ENCODE measurements around the gene YTHDF1. TPM values are rescaled to one million over a fixed set of nuclear protein-coding genes. Genes with fewer than 3 reads are reported as not detected.

YTHDF1 gene
- total and polyA plus RNA-seq, 2 donors, result 18.6 to 38.2 TPM

DNA sequence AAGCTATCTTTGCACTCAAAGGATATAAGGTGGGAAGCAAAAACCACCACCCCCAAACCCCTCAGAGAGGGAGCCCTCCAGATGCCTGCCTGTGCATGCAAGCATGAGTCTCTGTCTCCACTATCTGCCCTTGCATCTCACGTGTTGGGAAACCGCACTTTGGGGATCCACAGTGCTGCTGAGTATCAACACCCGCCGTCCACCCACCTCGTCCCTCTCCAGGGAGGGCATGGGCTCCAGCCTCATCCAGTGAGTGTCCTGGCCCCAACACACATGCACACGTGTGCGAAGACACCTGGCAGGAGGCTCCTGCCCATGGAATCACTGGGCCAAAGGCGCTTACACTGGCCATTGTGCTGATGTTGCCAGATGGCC, 3.5 kb upstream of the YTHDF1 start:
- H3K4me3 ChIP-seq (ENCODE audit: low read length in 2 of 2), result no peak overlapping the region
- DNase-seq (ENCODE audit: low read depth in 6 of 9, low spot score in 9 of 9), result no peak
- 89% methylated on average over 8 of the region's 8 CpGs for whole genome bisulfite sequencing

GRCh38 chr20:63218701-63219446, 2.9 kb upstream of the YTHDF1 start:
- no peak for DNase-seq (ENCODE audit: low read depth in 6 of 9, low spot score in 9 of 9)
- no peaks in the 10 kb centered on the region for H3K9me3 ChIP-seq (ENCODE audit: control insufficient read depth in 2 of 2, insufficient read depth in 1 of 2, low read length in 1 of 2)
- 93% methylated on average over 13 of the region's 13 CpGs for WGBS
- H3K4me3 ChIP-seq (ENCODE audit: low read length in 2 of 2), result no peak overlapping the region
- H3K36me3 ChIP-seq (ENCODE audit: control insufficient read depth in 2 of 2, insufficient read depth in 2 of 2, low read length in 1 of 2), result peaks cover 0 to 9% of the 10 kb centered on the region in 2 donors
- peaks cover 0 to 36% of the 10 kb centered on the region in 2 donors for H3K27me3 ChIP-seq (ENCODE audit: control insufficient read depth in 2 of 2, insufficient read depth in 1 of 2, low read length in 1 of 2)
- H3K4me1 ChIP-seq (ENCODE audit: control insufficient read depth in 2 of 2, insufficient read depth in 2 of 2, low read length in 2 of 2), result peaks cover 7 to 17% of the 10 kb centered on the region in 2 donors
- H3K27ac ChIP-seq (ENCODE audit: low read depth in 1 of 2, low read length in 1 of 2), result no peak overlapping the region

More for the DNA sequence above, 3.5 kb upstream of the YTHDF1 start:
- Histone ChIP-seq H3K9me3 (ENCODE audit: control insufficient read depth in 2 of 2, insufficient read depth in 1 of 2, low read length in 1 of 2) (no peaks in the 10 kb centered on the region), H3K27me3 (ENCODE audit: control insufficient read depth in 2 of 2, insufficient read depth in 1 of 2, low read length in 1 of 2) (peaks cover 0 to 40% of the 10 kb centered on the region in 2 donors), H3K36me3 (ENCODE audit: control insufficient read depth in 2 of 2, insufficient read depth in 2 of 2, low read length in 1 of 2) (peaks cover 0 to 4% of the 10 kb centered on the region in 2 donors), H3K4me1 (ENCODE audit: control insufficient read depth in 2 of 2, insufficient read depth in 2 of 2, low read length in 2 of 2) (peaks cover 7 to 16% of the 10 kb centered on the region in 2 donors), H3K27ac (ENCODE audit: low read depth in 1 of 2, low read length in 1 of 2) (no peak overlapping the region)

- WGBS, result 93% methylated on average over 7 of the region's 7 CpGs
These were observed 1.8 kb upstream of the YTHDF1 start for GRCh38 chr20:63217706-63218105.

GRCh38 chr20:63216849-63217471, 1.0 kb upstream of the YTHDF1 start:
- WGBS, result 93% methylated on average over 13 of the region's 13 CpGs
- Histone ChIP-seq H3K27me3 (ENCODE audit: control insufficient read depth in 2 of 2, insufficient read depth in 1 of 2, low read length in 1 of 2) (peaks cover 0 to 22% of the 10 kb centered on the region in 2 donors), H3K9me3 (ENCODE audit: control insufficient read depth in 2 of 2, insufficient read depth in 1 of 2, low read length in 1 of 2) (no peaks in the 10 kb centered on the region), H3K4me1 (ENCODE audit: control insufficient read depth in 2 of 2, insufficient read depth in 2 of 2, low read length in 2 of 2) (peaks cover 7 to 17% of the 10 kb centered on the region in 2 donors), H3K4me3 (ENCODE audit: low read length in 2 of 2) (peak overlapping the region; percentile 61 to 83), H3K36me3 (ENCODE audit: control insufficient read depth in 2 of 2, insufficient read depth in 2 of 2, low read length in 1 of 2) (peaks cover 13 to 27% of the 10 kb centered on the region in 2 donors), H3K27ac (ENCODE audit: low read depth in 1 of 2, low read length in 1 of 2) (peak overlapping the region in 1 of 2 donors; percentile 81)
- DNase-seq (ENCODE audit: low read depth in 6 of 9, low spot score in 9 of 9), result no peak

More at GRCh38 chr20:63217706-63218105, 1.8 kb upstream of the YTHDF1 start:
- Histone ChIP-seq H3K9me3 (ENCODE audit: control insufficient read depth in 2 of 2, insufficient read depth in 1 of 2, low read length in 1 of 2) (no peaks in the 10 kb centered on the region), H3K4me3 (ENCODE audit: low read length in 2 of 2) (no peak overlapping the region), H3K27me3 (ENCODE audit: control insufficient read depth in 2 of 2, insufficient read depth in 1 of 2, low read length in 1 of 2) (peaks cover 0 to 28% of the 10 kb centered on the region in 2 donors), H3K27ac (ENCODE audit: low read depth in 1 of 2, low read length in 1 of 2) (no peak overlapping the region), H3K36me3 (ENCODE audit: control insufficient read depth in 2 of 2, insufficient read depth in 2 of 2, low read length in 1 of 2) (peaks cover 8 to 20% of the 10 kb centered on the region in 2 donors), H3K4me1 (ENCODE audit: control insufficient read depth in 2 of 2, insufficient read depth in 2 of 2, low read length in 2 of 2) (peaks cover 7 to 17% of the 10 kb centered on the region in 2 donors)
- no peak for DNase-seq (ENCODE audit: low read depth in 6 of 9, low spot score in 9 of 9)

- H3K27me3 ChIP-seq (ENCODE audit: control insufficient read depth in 2 of 2, insufficient read depth in 1 of 2, low read length in 1 of 2), result peaks cover 0 to 8% of the 10 kb centered on the region in 2 donors
- H3K36me3 ChIP-seq (ENCODE audit: control insufficient read depth in 2 of 2, insufficient read depth in 2 of 2, low read length in 1 of 2), result peaks cover 20 to 42% of the 10 kb centered on the region in 2 donors
- H3K27ac ChIP-seq (ENCODE audit: low read depth in 1 of 2, low read length in 1 of 2), result peak overlapping the region in 1 of 2 donors; percentile 43
- no peaks in the 10 kb centered on the region for H3K9me3 ChIP-seq (ENCODE audit: control insufficient read depth in 2 of 2, insufficient read depth in 1 of 2, low read length in 1 of 2)
- peaks cover 7 to 17% of the 10 kb centered on the region in 2 donors for H3K4me1 ChIP-seq (ENCODE audit: control insufficient read depth in 2 of 2, insufficient read depth in 2 of 2, low read length in 2 of 2)
- 3% methylated on average over 81 of the region's 81 CpGs for whole genome bisulfite sequencing
- peak in 2 of 9 donors; percentile 21 to 32 for DNase-seq (ENCODE audit: low read depth in 6 of 9, low spot score in 9 of 9)
- peak overlapping the region; percentile 70 to 83 for H3K4me3 ChIP-seq (ENCODE audit: low read length in 2 of 2)
These were observed 560 bp downstream of the YTHDF1 start for GRCh38 chr20:63215101-63216040.

DNA sequence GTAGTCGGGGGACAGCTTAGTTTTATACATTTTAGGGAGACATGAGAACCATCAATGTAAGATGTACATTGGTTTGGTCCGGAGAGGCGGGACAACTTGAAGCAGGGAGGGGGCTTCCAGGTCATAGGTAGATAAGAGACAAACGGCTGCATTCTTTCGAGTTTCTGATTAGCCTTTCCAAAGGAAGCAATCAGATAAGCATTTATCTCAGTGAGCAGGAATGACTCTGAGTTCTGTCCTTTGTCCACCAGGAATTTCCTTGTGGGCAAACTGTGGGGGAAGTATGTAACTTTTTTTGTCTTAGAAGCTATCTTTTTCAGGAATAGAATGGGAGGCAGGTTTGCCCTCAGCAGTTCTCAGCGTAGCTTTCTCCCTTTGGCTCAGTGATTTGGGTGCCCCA, 1.4 kb downstream of the YTHDF1 start:
- Histone ChIP-seq H3K36me3 (ENCODE audit: control insufficient read depth in 2 of 2, insufficient read depth in 2 of 2, low read length in 1 of 2) (peaks cover 25 to 47% of the 10 kb centered on the region in 2 donors), H3K27ac (ENCODE audit: low read depth in 1 of 2, low read length in 1 of 2) (no peak overlapping the region), H3K4me1 (ENCODE audit: control insufficient read depth in 2 of 2, insufficient read depth in 2 of 2, low read length in 2 of 2) (peaks cover 7 to 17% of the 10 kb centered on the region in 2 donors), H3K27me3 (ENCODE audit: control insufficient read depth in 2 of 2, insufficient read depth in 1 of 2, low read length in 1 of 2) (peaks cover 0 to 3% of the 10 kb centered on the region in 2 donors), H3K4me3 (ENCODE audit: low read length in 2 of 2) (peak overlapping the region in 1 of 2 donors; percentile 70), H3K9me3 (ENCODE audit: control insufficient read depth in 2 of 2, insufficient read depth in 1 of 2, low read length in 1 of 2) (no peaks in the 10 kb centered on the region)
- no peak for DNase-seq (ENCODE audit: low read depth in 6 of 9, low spot score in 9 of 9)
- whole genome bisulfite sequencing, result 95% methylated on average over 6 of the region's 6 CpGs

DNA sequence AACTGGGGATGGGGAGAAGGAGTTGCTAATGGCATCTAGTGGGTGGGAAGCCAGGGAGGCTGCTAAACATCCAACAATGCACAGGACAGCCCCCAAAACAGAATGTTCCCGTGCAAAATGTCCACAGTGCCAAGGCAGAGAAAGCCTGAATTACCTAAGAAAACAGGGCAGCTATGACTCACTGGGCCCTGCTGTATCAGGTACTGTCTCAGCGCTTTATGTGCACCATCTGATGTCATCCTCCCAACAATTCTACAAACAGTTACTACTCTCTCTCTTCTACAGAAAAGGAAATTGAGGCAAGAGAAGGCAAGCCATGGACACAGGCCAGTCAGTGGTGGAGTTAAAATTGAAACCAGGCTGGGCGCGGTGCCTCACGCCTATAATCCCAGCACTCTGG, 3.1 kb downstream of the YTHDF1 start:
- Histone ChIP-seq H3K9me3 (ENCODE audit: control insufficient read depth in 2 of 2, insufficient read depth in 1 of 2, low read length in 1 of 2) (no peaks in the 10 kb centered on the region), H3K36me3 (ENCODE audit: control insufficient read depth in 2 of 2, insufficient read depth in 2 of 2, low read length in 1 of 2) (peaks cover 36 to 60% of the 10 kb centered on the region in 2 donors), H3K4me3 (ENCODE audit: low read length in 2 of 2) (no peak overlapping the region), H3K4me1 (ENCODE audit: control insufficient read depth in 2 of 2, insufficient read depth in 2 of 2, low read length in 2 of 2) (peaks cover 7 to 17% of the 10 kb centered on the region in 2 donors), H3K27me3 (ENCODE audit: control insufficient read depth in 2 of 2, insufficient read depth in 1 of 2, low read length in 1 of 2) (no peaks in the 10 kb centered on the region), H3K27ac (ENCODE audit: low read depth in 1 of 2, low read length in 1 of 2) (no peak overlapping the region)
- no peak for DNase-seq (ENCODE audit: low read depth in 6 of 9, low spot score in 9 of 9)
- WGBS, result 97% methylated on average over 5 of the region's 5 CpGs

DNA sequence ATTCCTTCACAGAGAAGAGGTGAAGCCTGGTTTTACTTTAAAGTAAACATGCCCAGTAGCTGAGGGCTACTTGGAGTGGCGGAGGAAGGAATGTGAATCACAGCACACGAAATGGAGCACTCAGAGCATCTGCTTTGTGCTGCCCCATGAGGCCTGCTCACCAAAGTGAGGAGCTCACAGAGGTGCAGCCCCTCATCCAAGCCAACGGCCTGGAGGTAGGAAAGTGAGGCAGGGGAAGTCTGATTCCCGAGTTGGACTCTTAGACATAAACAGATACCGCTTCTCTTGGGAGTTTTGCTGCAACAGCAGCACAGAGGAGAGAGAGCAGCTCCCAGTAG, 3.6 kb downstream of the YTHDF1 start:
- Histone ChIP-seq H3K4me3 (ENCODE audit: low read length in 2 of 2) (no peak overlapping the region), H3K36me3 (ENCODE audit: control insufficient read depth in 2 of 2, insufficient read depth in 2 of 2, low read length in 1 of 2) (peaks cover 39 to 60% of the 10 kb centered on the region in 2 donors), H3K9me3 (ENCODE audit: control insufficient read depth in 2 of 2, insufficient read depth in 1 of 2, low read length in 1 of 2) (no peaks in the 10 kb centered on the region), H3K27ac (ENCODE audit: low read depth in 1 of 2, low read length in 1 of 2) (no peak overlapping the region), H3K27me3 (ENCODE audit: control insufficient read depth in 2 of 2, insufficient read depth in 1 of 2, low read length in 1 of 2) (no peaks in the 10 kb centered on the region), H3K4me1 (ENCODE audit: control insufficient read depth in 2 of 2, insufficient read depth in 2 of 2, low read length in 2 of 2) (peaks cover 7 to 17% of the 10 kb centered on the region in 2 donors)
- 97% methylated on average over 5 of the region's 5 CpGs for WGBS
- DNase-seq (ENCODE audit: low read depth in 6 of 9, low spot score in 9 of 9), result no peak

Data from thymus (tissue), 11 donors.